Heart right ventricle (tissue), 16 donors: ENCODE results near the gene HOXA5. TPM values are rescaled to one million over a fixed set of nuclear protein-coding genes. Genes with fewer than 3 reads are reported as not detected.

Experiments used
- ATAC-seq, 8 donors: fragments of 200-7000 bp; cut with Tn5 transposase; one replicate each; pipeline ENCODE4 v1.9.1; 2020; ENCODE audit warnings: mild to moderate bottlenecking in 8 of 8, moderate library complexity in 8 of 8, moderate number of reproducible peaks in 1 of 8
- DNase-seq, 2 donors: peaks; one replicate each; pipeline ENCODE4 v3.0.0-alpha.2; 2020
- H3K27ac ChIP-seq, 10 donors: fragments of 200-600 bp; sonication (generic) in 2 of 10; one replicate each; pipeline versions ENCODE4 v1.5.0 to v1.8.0; 2020 to 2022; ENCODE audit warnings: mild to moderate bottlenecking in 3 of 10
- H3K27me3 ChIP-seq, 7 donors: fragments of 200-600 bp; one replicate each; pipeline ENCODE4 v1.8.0; 2021 to 2022; ENCODE audit warnings: mild to moderate bottlenecking in 2 of 7
- H3K36me3 ChIP-seq, 9 donors: fragments of 200-600 bp; sonication (generic) in 1 of 9; one replicate each; pipeline versions ENCODE4 v1.5.0 to v1.8.0; 2020 to 2022; ENCODE audit warnings: mild to moderate bottlenecking in 2 of 9
- H3K4me1 ChIP-seq, 9 donors: fragments of 200-600 bp; sonication (generic) in 1 of 9; one replicate each; pipeline versions ENCODE4 v1.5.0 to v1.8.0; 2020 to 2022; ENCODE audit warnings: mild to moderate bottlenecking in 4 of 9
- H3K4me3 ChIP-seq, 10 donors: fragments of 200-600 bp; sonication (generic) in 2 of 10; one replicate each; pipeline versions ENCODE4 v1.5.0 to v1.8.0; 2020 to 2022; ENCODE audit warnings: mild to moderate bottlenecking in 7 of 10, moderate library complexity in 2 of 10
- H3K9me3 ChIP-seq, 11 donors: fragments of 200-600 bp in 10 of 11; sonication (generic) in 2 of 11; one replicate each; pipeline versions ENCODE4 v1.5.0 to v1.8.0; 2013 to 2022; ENCODE audit warnings: mild to moderate bottlenecking in 2 of 11, control low read depth in 1 of 11, moderate library complexity in 1 of 11
- CTCF ChIP-seq, 9 donors: fragments of 200-600 bp; sonication (generic) in 2 of 9; IDR thresholded peaks; one replicate each; pipeline versions ENCODE4 v1.5.0 to v1.8.0; 2021 to 2022; ENCODE audit warnings: antibody characterized with exemption in 9 of 9, mild to moderate bottlenecking in 5 of 9, moderate library complexity in 1 of 9
- WGBS, 2 donors: extraction: QIAGEN DNeasy Blood & Tissue Kit; methylation state at CpG; one replicate each; pipeline ENCODE4 v1.1.7; 2013; ENCODE audit warnings: inconsistent platforms in 1 of 2; 5-methylcytosine and 5-hydroxymethylcytosine counted together
- intact Hi-C, 10 donors: fragments of 100-400 bp; cut with DNase I; formaldehyde crosslinking; loops; one replicate each; pipeline versions ENCODE4 v1.11.1 to v1.14.2; 2022
- polyA plus RNA-seq, 2 donors: library from polyadenylated mRNA; stranded (reverse); fragments of 200-250 nt; gene quantifications; one replicate each; pipeline ENCODE4 v1.2.3, GENCODE V29; 2013
- total RNA-seq, 10 donors: library from RNA; stranded (reverse); fragmentation: NEBNext Ultra II Directional in 3 of 10; extraction: Animal tissue kit (Norgen Biotek cat#: 25700) in 3 of 10; gene quantifications; one replicate each; pipeline versions ENCODE4 v1.2.1 to v1.2.4, GENCODE V29; 2021 to 2023
- donor health status: Arrhythmogenic right ventricular cardiomyopathy.
- donor health status: ischemic (EF 13 %, LVEDD 7.1; RV severe dilation, severe dysfunction).
- donor health status: healthy with polysubstance abuse.
- donor health status: DM: no; HTN: yes; CAD: no.
- donor health status: DM: no; HTN: no; CAD: no.
- donor health status: ischemic (EF 25% LVEDD 6.9; RV normal size, moderate dysfunction).
- donor health status: ischemic (EF 25% LVEDD 5.7; RV mildly dilated, moderate dysfunction).
- donor health status: healthy.
- donor health status: DM: yes; HTN: yes; CAD: no.
- donor health status: Ischemic cardiomyopathy.
- donor health status: ischemic (EF 35%, LVEDD 5.7; RV mildly dilated, moderate dysfunction).
- donor health status: nonischemic (EF 11% LVEDD 7.7; RV severe dilation, severe dysfunction).
- donor health status: DM: yes; HTN: yes; CAD: no.
- donor health status: PGD.
- donor health status: ischemic (EF 29% LVEDD 5.4; RV normal size, mild dysfunction).
- donor health status: nonischemic (EF 23%, LVEDD 6.1; RV moderate dilation, normal function).

The HOXA5 gene
- total and polyA plus RNA-seq, 12 donors: 0.09 to 0.95 (median 0.24) TPM; not detected in 8

GRCh38 chr7:27163288-27164044, 20.0 kb upstream of the HOXA5 start:
- Histone ChIP-seq H3K27me3 (peaks cover 76 to 100% (median 100%) of the 10 kb centered on the region in 7 donors), H3K4me1 (peaks cover 8 to 74% (median 40%) of the 10 kb centered on the region in 9 donors), H3K4me3 (peak overlapping the region in 1 of 10 donors; percentile 49), H3K36me3 (peaks cover 0 to 15% (median 0%) of the 10 kb centered on the region in 9 donors), H3K27ac (no peak overlapping the region), H3K9me3 (no peaks in the 10 kb centered on the region)
- TF ChIP-seq CTCF (IDR thresholded peaks at IDR 0.05): no peak
- whole genome bisulfite sequencing, 2 donors: 32 to 38% methylated on average over 24 of the region's 24 CpGs
- ATAC-seq (no peak), DNase-seq (no peak)
- intact Hi-C loops: loop anchor here in 9 of 10 donors (5.0 to 10.0 kb wide), 11 partner anchors 309 to 1299 kb away; no protein-coding TSS in a partner anchor

GRCh38 chr7:27162561-27163287, 19.2 kb upstream of the HOXA5 start:
- DNase-seq (no peak), ATAC-seq (no peak)
- Histone ChIP-seq H3K4me1 (peaks cover 8 to 77% (median 40%) of the 10 kb centered on the region in 9 donors), H3K27me3 (peaks cover 72 to 100% (median 100%) of the 10 kb centered on the region in 7 donors), H3K27ac (no peak overlapping the region), H3K9me3 (no peaks in the 10 kb centered on the region), H3K4me3 (no peak overlapping the region), H3K36me3 (peaks cover 0 to 15% (median 0%) of the 10 kb centered on the region in 9 donors)
- no peak for TF ChIP-seq CTCF (IDR thresholded peaks at IDR 0.05)
- intact Hi-C loops: loop anchor here in 9 of 10 donors (5.0 to 10.0 kb wide), 11 partner anchors 308 to 1298 kb away; no protein-coding TSS in a partner anchor
- 56 to 61% methylated on average over 7 of the region's 7 CpGs for WGBS, 2 donors

- H3K27me3 ChIP-seq: peaks cover 74 to 100% (median 100%) of the 10 kb centered on the region in 7 donors
- no peak for TF ChIP-seq CTCF (IDR thresholded peaks at IDR 0.05)
- H3K4me1 ChIP-seq: peaks cover 8 to 77% (median 38%) of the 10 kb centered on the region in 9 donors
- H3K4me3 ChIP-seq: peak overlapping the region in 1 of 10 donors; percentile 68
- no peak overlapping the region for H3K27ac ChIP-seq
- DNase-seq: no peak
- no peak for ATAC-seq
- WGBS, 2 donors: 18 to 25% methylated on average over 30 of the region's 30 CpGs
- peaks cover 0 to 15% (median 0%) of the 10 kb centered on the region in 9 donors for H3K36me3 ChIP-seq
- H3K9me3 ChIP-seq: no peaks in the 10 kb centered on the region
- intact Hi-C loops: loop anchor here (2.0 to 10.0 kb wide), 14 partner anchors 307 to 1297 kb away; no protein-coding TSS in a partner anchor
These were observed 18.5 kb upstream of the HOXA5 start for GRCh38 chr7:27161721-27162560.
